NCI-H2196 treated with DMSO at 0.1 percent for 48 hours (cell line): ENCODE data around the gene SLC7A10.
A peak's percentile ranks its signal among the peaks of the same experiment; 100 is the strongest.
"Not testable (repeated sequence)": the region's sequence is repeated elsewhere in the genome, so short reads cannot be mapped to it uniquely, and the experiment has no call there.

ENCODE experiments used
- DNase-seq: peaks from one replicate; lab custom pipeline; 2025; ENCODE audit not compliant: unreplicated experiment; lab: John Stamatoyannopoulos, UW

Gene SLC7A10

GRCh38 chr19:33186431-33187182, 39.0 kb downstream of the SLC7A10 start:
- DNase-seq, result no peak

DNA sequence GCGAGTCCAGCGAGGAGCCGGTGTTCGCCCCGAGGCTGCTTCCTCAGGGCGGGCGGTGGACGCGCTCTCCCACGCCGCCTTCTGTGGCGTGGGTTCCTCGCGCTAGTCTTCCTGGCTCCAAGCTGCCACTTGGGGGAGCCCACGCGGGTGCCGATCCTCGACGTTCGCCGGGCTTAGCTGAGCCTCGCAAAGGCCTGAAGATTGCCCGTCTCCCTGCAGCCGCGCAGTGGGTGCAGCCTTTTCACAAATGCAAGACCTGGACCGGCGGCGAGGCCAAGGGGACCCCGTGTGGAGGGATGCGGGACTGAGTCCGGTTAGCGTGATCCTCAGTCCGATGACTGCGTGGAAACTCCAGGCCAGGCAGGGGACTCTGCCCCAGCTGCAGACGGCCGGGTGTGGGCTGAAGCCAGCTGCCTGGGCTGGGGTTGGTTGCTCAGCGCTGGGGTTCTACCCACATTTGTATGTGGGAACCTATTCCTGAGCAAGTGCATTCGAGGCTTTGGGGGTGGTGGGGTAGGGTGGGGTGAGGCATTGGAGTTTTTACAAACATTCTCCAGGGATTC, 48.2 kb downstream of the SLC7A10 start:
- DNase-seq, result no peak

DNA sequence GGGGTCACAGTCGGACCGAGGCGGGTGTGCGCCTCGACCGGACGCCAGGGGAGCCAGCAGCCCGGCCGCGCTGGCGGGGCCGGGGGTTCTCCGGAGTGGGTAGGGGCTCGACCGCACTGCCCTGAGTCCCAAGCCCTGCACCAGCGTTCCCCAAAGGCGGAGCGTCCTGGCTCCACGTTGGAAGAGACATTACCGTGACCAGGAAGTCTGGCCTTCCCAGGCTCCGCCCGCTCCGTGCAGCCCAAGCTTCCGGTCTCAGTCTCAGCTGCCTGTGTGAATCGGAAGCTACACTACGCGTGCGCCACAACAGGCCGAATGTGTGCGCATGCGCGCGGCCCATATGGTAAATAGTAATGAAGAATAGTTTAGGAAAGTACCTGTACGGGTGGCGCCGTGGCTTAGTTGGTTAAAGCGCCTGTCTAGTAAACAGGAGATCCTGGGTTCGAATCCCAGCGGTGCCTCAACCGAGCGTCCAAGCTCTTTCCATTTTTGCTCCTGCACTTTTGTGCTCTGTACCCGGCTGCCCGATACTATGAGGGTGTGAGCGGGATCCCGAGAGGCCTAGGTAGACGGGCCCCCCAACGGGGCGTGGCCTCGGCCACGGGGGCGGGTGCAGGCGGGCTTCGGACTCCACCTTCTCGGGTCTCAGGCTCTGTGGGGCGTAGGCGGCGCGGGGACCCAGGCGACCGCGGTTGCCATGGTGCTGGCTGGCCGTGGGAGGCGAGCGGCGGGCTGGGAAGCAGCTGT, 48.8 kb downstream of the SLC7A10 start:
- peak; percentile 98 for DNase-seq

GRCh38 chr19:33175886-33176669, 49.6 kb downstream of the SLC7A10 start:
- no peak for DNase-seq

- no peak for DNase-seq
These were observed 50.4 kb downstream of the SLC7A10 start for GRCh38 chr19:33175156-33175782.

DNA sequence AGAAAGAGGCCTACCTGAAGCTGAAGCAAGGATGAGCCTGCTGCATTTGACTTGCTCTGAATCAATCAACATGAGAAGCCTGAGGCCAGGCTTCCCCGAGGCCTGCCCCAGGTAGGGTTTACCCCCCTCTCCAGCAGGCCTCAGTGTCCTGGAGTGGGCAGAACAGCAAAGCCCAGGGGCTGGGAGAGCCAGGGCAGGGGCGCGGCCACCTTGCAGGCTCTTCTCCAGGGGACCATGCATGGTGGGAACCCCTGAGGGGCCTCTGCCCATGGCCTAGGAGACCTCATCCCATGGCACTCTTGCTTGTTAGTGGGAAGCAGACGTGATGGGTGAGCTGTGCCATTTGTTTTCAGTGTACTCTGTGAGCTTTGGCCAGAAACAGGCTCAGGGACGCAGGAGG, 51.5 kb downstream of the SLC7A10 start:
- no peak for DNase-seq

DNA sequence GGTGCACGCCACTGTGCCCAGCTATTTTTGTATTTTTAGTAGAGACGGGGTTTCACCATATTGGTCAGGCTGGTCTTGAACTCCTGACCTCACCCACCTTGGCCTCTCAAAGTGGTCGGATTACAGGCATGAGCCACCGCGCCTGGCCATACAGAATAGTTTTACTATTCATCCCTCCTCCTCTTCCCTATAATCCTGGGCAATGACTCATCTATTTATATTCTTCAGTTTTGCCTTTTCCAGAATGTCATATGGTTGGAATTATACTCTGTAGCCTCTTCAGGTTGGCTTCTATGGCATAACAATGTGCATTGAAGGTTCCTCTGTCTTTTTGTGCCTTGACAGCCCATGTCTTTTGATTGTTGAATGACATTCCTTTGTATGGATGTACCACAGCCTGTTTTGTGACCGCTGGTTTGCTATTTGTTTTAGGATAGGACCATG, 53.7 kb downstream of the SLC7A10 start:
- DNase-seq, result no peak

DNA sequence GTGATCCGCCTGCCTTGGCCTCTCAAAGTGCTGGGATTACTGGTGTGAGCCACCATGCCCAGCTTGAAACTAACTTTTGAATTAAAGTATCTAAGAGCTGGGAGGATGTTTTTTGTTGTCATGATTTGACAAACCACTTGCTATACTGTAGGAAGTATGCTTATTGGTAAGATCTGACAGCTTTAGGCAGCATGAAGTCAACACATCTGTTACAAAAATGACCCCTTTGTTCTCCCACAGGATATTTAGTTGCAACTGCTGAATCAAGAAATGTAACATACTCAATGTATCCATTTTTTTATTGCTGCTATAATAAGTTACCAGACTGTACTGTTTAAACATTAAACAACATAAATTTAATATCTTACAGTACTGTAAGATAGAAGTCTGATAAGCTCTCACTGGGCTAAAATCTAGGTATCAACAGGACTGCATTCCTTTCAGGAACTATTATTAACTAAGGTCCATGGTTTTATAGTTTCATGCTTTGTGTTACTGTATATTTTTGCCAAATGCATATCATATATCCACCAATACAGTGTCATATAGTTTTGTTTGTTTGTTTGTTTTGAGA, 54.3 kb downstream of the SLC7A10 start:
- DNase-seq, result no peak

GRCh38 chr19:33168528-33168927, 57.1 kb downstream of the SLC7A10 start:
- DNase-seq, result no peak

DNA sequence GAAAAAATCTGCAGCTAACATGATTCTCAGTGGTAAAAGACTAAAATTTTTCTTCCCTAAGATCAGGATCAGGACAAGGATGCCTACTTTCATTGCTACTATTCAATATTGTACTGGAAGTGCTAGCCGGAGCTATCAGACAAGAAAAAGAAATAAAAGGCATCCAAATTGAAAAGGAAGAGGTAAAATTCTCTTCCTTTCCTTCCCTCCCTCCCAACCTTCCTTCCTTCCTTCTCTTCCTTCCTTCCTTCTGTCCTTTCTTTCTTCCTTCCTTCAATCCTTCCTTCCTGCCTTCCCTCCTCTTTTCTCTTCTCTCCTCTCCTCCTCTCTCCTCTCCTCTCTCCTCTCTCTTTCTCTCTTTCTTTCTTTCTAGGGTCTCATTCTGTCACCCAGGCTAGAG, 58.2 kb downstream of the SLC7A10 start:
- no peak for DNase-seq

GRCh38 chr19:33166037-33166436, 59.6 kb downstream of the SLC7A10 start:
- not testable (repeated sequence) for DNase-seq

DNA sequence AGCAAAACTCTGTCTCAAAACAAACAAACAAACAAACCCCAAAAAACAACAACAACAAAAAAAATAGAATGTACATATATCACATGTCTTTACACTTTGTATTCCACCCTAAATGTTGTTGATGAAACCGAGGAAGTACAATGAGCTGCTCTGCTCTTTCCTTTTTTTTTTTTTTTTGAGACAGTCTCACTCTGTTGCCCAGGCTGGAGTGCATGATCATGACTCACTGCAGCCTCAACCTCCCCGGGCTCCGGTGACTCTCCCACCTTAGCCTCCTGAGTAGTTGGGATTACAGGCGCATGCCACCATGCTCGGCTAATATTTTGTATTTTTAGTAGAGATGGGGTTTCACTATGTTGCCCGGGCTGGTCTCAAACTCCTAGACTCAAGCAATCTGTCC, 62.2 kb downstream of the SLC7A10 start:
- DNase-seq, result no peak

- DNase-seq, result no peak
These were observed 64.4 kb downstream of the SLC7A10 start for GRCh38 chr19:33161201-33161600.

DNA sequence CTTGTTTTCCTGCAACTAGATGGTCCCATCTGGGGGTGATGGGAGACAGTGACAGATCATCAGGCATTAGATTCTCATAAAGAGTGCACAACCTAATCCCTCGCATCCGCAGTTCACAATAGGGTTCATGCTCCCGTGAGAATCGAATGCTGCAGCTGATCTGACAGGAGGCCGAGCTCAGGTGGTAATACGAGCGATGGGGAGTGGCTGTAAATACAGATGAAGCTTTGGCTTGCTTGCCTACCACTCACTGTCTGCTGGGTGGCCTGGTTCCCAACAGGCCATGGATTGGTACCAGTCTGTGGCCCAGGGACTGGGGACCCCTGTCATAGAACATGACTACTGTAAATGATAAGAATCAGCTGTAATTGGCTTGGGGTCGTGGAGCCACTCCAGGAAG, 65.8 kb downstream of the SLC7A10 start:
- no peak for DNase-seq

DNA sequence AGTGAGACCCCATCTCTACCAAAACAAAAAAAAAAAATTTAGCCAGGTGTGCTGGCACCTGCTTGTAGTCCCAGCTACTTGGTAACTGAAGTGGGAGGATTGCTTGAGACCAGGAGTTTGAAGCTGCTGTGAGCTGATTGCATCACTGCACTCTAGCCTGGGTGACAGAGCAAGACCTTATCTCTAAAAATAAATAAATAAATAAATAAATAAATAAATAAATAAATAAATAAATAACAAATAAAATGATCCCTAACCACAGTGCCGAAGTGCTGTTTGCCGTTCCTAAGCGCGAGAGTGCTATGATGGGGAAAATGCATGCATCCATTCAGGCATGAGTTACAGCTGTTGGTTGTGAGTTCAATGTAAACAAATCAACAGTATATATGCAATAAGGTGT, 66.5 kb downstream of the SLC7A10 start:
- no peak for DNase-seq
